Amygdala (tissue), 56 donors: ENCODE results near the gene RNF17.
A peak's percentile ranks its signal among the peaks of the same experiment; 100 is the strongest.
"Not testable (repeated sequence)": the region's sequence is repeated elsewhere in the genome, so short reads cannot be mapped to it uniquely, and the experiment has no call there.

ENCODE experiments used
- DNase-seq, 56 donors: peaks; one replicate each; lab custom pipeline; 2025; lab: John Stamatoyannopoulos, UW

Gene RNF17, protein sequence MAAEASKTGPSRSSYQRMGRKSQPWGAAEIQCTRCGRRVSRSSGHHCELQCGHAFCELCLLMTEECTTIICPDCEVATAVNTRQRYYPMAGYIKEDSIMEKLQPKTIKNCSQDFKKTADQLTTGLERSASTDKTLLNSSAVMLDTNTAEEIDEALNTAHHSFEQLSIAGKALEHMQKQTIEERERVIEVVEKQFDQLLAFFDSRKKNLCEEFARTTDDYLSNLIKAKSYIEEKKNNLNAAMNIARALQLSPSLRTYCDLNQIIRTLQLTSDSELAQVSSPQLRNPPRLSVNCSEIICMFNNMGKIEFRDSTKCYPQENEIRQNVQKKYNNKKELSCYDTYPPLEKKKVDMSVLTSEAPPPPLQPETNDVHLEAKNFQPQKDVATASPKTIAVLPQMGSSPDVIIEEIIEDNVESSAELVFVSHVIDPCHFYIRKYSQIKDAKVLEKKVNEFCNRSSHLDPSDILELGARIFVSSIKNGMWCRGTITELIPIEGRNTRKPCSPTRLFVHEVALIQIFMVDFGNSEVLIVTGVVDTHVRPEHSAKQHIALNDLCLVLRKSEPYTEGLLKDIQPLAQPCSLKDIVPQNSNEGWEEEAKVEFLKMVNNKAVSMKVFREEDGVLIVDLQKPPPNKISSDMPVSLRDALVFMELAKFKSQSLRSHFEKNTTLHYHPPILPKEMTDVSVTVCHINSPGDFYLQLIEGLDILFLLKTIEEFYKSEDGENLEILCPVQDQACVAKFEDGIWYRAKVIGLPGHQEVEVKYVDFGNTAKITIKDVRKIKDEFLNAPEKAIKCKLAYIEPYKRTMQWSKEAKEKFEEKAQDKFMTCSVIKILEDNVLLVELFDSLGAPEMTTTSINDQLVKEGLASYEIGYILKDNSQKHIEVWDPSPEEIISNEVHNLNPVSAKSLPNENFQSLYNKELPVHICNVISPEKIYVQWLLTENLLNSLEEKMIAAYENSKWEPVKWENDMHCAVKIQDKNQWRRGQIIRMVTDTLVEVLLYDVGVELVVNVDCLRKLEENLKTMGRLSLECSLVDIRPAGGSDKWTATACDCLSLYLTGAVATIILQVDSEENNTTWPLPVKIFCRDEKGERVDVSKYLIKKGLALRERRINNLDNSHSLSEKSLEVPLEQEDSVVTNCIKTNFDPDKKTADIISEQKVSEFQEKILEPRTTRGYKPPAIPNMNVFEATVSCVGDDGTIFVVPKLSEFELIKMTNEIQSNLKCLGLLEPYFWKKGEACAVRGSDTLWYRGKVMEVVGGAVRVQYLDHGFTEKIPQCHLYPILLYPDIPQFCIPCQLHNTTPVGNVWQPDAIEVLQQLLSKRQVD (N-terminal part only)

GRCh38 chr13:24763596-24764275 is at the start of gene RNF17:
Gene RNF17, plus strand, starts transcription at chr13:24764169. Its CDS starts 35 bp downstream, at chr13:24764204.
- DNase-seq = no peak

- DNase-seq = no peak
Observed at GRCh38 chr13:24716011-24716410, 48.0 kb upstream of the RNF17 start.

- no peak for DNase-seq
Observed at GRCh38 chr13:24716446-24716845, 47.5 kb upstream of the RNF17 start.

DNA sequence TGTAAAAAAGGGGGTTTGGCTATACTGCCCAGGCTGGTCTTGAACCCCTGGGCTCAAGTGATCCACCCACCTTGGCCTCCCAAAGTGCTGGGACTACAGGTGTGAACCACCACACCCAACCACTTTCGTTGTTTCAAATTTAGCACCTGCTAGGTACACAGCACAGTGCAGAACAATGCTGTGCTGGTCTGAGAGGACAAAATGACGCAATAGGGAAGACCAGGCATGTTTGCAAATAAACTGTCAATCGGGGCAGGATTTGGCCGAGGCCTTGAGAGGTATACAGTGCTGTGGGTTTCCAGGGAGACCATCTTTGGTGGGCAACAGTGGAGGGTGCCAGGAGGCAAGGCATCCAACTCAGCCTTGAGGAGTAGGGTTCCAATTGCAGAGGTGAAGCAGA is 46.8 kb upstream of the RNF17 start:
- DNase-seq = no peak

DNA sequence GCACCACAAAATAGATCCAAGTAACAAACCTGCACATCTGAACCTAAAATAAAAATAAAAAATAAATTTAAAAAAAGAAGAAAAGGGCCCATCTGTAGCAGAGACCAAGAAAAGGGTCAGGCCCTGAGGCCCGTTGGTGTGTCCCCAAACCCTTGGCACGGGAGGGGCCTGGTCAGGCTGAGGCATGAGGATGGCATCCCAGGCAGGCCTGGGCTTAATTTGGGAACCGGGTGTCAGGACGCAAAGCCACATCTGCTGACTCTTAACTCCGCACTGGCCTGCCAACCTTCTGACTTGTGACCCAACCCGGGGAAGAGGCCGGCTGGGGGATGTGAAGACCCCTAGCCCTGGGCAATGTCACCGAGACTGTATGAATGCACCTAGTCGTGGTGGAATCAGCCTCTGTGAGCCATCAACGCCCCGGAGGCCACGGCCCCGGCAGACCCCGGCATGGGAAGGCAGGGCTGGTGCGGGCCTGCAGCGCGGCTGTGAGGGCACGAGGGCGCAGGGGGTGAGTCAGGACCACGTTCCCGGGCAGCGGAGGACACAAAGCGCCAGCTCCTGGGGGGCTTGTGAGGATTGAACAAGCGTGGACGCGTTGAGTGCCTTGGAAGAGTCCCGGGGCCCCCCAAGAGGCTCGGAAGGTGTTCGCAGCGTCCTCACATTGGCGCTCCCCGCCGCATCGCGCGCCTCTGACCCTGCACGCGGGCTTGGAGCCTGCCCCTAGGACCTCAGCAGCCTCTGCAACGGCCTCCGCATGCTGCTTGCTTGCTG is 45.6 kb upstream of the RNF17 start:
- DNase-seq = no peak

- no peak for DNase-seq
Observed at GRCh38 chr13:24719139-24719538, 44.8 kb upstream of the RNF17 start.

DNA sequence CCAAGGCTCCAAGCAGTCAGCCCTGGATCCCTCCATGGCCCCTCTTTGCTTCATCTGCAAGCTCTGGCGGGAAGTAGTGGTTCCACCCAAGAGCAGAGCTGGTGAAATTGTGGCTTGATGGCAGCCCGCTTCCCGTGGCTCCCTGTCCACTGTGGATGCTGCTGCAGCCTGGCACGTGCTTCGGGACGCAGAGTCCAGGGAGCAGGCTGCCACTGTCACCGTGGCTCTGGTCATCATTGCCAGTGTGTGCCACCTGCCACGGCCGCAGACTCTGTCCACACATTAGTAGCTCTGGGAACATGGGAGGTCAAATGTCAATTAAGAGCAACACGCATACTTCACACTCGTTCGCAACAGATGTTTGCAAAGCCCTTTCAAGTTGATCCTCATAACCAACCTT is 40.8 kb upstream of the RNF17 start:
- no peak for DNase-seq

DNA sequence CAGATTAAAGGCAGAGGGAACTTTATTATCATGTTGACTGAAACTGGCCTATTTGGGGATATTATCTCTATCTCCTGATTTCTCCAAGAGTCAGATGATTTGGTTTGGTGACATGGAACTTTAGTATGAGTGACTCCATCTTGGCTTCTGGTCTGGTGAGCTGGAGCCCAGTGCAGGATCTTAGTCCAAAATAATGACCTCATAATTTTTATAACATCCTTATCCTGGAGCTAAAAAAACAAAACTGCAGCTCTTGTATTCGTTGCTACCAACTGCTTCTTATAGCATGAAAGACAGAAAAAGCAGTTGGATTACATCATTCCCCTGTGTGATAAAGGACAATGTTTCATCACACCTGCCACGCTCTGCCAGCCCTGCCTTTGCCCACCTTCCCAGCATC is 39.3 kb upstream of the RNF17 start:
- no peak for DNase-seq

GRCh38 chr13:24725379-24725778 is 38.6 kb upstream of the RNF17 start:
- no peak for DNase-seq

DNA sequence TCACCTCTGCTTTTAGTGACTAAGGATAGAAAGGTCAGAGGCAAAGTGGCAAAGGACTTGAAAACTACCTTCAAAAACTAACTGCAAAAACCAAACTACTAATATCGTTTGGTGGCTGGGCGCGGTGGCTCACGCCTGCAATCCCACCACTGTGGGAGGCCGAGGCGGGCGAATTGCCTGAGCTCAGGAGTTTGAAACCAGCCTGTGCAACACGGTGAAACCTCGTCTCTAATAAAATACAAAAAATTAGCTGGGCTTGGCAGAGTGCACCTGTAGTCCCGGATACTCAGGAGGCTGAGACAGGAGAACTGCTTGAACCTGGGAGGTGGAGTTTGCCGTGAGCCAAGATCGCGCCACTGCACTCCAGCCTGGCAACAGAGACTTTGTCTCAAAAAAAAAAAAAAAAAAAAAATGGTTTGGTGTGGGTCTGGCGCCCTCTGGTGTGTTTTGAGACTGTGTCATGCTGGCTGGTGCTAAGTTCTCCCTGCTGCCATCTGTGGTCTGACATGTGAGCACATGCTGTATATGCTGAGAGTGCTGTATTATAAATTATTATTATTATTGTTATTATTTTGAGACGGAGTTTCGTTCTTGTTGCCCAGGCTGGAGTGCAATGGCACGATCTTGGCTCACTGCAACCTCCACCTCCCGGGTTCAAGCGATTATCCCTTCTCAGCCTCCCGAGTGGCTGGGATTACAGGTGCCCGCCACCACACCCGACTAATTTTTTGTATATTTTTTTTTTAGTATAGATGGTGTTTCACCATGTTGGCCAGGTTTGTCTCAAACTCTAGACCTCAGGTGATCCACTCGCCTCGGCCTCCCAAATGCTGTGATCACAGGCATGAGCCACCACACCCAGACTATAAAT is 36.0 kb upstream of the RNF17 start:
- DNase-seq = peak in 41 of 56 donors; percentile 4 to 69 (median 31)

GRCh38 chr13:24730873-24731567 is 32.9 kb upstream of the RNF17 start:
- not testable (repeated sequence) for DNase-seq

DNA sequence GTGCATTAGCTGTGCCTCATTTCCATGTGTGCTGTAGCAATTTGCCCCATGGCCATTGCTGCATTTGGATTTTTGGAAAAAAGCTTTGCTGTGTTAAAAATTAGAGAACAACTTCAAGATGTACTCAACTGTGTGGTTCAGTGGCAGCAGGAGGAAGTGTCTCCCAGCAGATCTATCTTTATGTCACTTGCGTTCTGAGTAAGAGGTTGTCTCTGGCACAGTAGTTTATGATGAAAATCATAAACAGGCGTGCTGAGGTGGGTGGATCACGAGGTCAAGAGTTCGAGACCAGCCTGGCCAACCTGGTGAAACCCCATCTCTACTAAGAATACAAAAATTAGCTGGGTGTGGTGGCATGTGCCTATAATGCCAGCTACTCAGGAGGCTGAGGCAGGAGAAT is 29.0 kb upstream of the RNF17 start:
- no peak for DNase-seq

GRCh38 chr13:24737042-24737441 is 26.9 kb upstream of the RNF17 start:
- no peak for DNase-seq

- DNase-seq = no peak
Observed at GRCh38 chr13:24738366-24738847, 25.6 kb upstream of the RNF17 start.

DNA sequence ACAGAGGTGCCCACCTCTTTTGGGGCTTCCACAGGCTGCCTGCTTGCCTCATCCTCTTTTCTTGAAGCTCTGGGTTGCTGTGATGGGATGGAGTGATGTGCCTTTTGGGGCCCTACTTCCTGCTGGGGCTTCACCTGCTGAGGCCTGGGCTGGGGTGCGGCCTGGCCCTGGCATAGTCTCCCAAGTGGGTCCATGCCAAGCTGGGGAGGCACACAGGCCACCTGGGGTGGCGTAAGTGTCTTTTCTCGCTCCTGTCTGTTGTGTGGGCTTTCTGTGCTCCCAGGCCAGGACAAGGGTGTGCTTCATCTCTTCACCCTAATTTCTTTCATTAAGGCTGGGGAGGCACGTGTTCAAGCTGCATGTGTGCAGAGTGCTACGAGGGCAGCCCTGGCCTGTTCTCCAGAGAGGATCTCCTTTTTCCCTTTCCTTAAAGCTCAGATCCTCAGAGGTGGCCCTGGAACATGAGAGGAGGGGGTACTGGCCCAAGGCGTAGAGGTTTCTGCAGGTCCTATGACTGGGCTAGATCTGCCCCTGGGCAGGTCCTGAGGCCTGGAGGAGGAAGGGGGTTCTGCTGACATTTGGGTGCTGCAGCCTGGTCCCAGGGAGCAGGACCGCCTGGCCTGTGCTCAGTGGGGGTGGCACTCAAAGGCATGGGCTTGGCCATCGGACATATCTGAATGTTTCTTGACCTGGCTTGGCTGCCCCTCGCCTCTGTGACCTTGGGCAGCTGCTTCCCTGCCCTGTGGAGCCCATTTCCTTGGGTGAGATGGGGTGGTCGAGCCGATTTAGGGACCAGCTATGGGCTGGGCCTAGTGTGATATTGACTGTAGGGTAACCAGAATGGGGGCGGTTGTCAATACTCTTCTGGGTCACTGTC is 23.7 kb upstream of the RNF17 start:
- DNase-seq = no peak

GRCh38 chr13:24741016-24741662 is 22.8 kb upstream of the RNF17 start:
- no peak for DNase-seq
